Cardiac septum (tissue), 1 donor: ENCODE measurements around the gene CCDC159. TPM values are rescaled to one million over a fixed set of nuclear protein-coding genes. Genes with fewer than 3 reads are reported as not detected.

Source experiments
- DNase-seq: peaks from one replicate; pipeline ENCODE4 v3.0.0-alpha.2; 2020; ENCODE audit warnings: low spot score
- intact Hi-C: fragments of 100-400 bp; cut with DNase I; formaldehyde crosslinking; loops from one replicate; pipeline ENCODE4 v1.14.0; 2022
- total RNA-seq: library from RNA; stranded (reverse); fragmentation: NEBNext Ultra II Directional; extraction: Animal tissue kit (Norgen Biotek cat#: 25700); gene quantifications from one replicate; pipeline ENCODE4 v1.2.1, GENCODE V29; 2021
- donor health status: DM: no; HTN: no; CAD: no.

The CCDC159 gene
- total RNA-seq, 1 donor from 2014 or later, result 24.2 TPM

GRCh38 chr19:11380653-11381537 is 34.6 kb downstream of the CCDC159 start:
- intact Hi-C loops, result loop anchor here (2.0 to 5.0 kb wide), 5 partner anchors 34 to 101 kb away; partner anchors contain the start of genes CCDC159, ELAVL3, ODAD3 and PRKCSH
- peak; percentile 96 for DNase-seq

- intact Hi-C loops, result loop anchor here (5.0 kb wide), 4 partner anchors 36 to 99 kb away; partner anchors contain the start of genes CCDC159, ELAVL3 and TMEM205
- DNase-seq, result peak; percentile 85
Observed at GRCh38 chr19:11382898-11383705, 36.8 kb downstream of the CCDC159 start.

GRCh38 chr19:11383706-11384048 is 37.4 kb downstream of the CCDC159 start:
- intact Hi-C loops, result loop anchor here (5.0 kb wide), 4 partner anchors 36 to 99 kb away; partner anchors contain the start of genes CCDC159, ELAVL3 and TMEM205
- no peak for DNase-seq

GRCh38 chr19:11384778-11385129 is 38.4 kb downstream of the CCDC159 start:
- no peak for DNase-seq
- intact Hi-C loops, result loop anchor here (5.0 kb wide), 4 partner anchors 37 to 98 kb away; partner anchors contain the start of genes CCDC159, ELAVL3 and TMEM205

- DNase-seq, result no peak
- intact Hi-C loops, result no loop called here
Observed at GRCh38 chr19:11387162-11388034, 41.1 kb downstream of the CCDC159 start.

- DNase-seq, result no peak
- intact Hi-C loops, result no loop called here
Observed at GRCh38 chr19:11390359-11390758, 44.0 kb downstream of the CCDC159 start.

- no peak for DNase-seq
Observed at GRCh38 chr19:11390933-11391680, 44.8 kb downstream of the CCDC159 start.

GRCh38 chr19:11397089-11397610 is 50.8 kb downstream of the CCDC159 start:
- intact Hi-C loops, result no loop called here
- DNase-seq, result no peak

More at GRCh38 chr19:11390933-11391680, 44.8 kb downstream of the CCDC159 start:
- intact Hi-C loops, result no loop called here

GRCh38 chr19:11399667-11400066 is 53.3 kb downstream of the CCDC159 start:
- intact Hi-C loops, result no loop called here
- DNase-seq, result no peak

GRCh38 chr19:11400798-11401197 is 54.5 kb downstream of the CCDC159 start:
- no peak for DNase-seq
- intact Hi-C loops, result no loop called here

GRCh38 chr19:11401808-11402543 is 55.7 kb downstream of the CCDC159 start:
- no peak for DNase-seq
- intact Hi-C loops, result no loop called here

Other genes with a start within 250 kb of the CCDC159 start
- gene SPC24, start 190.7 kb upstream of the CCDC159 start, total RNA-seq, result 3.8 TPM
- 499 TPM for gene KANK2, start 149.0 kb upstream of the CCDC159 start, total RNA-seq
- gene ANGPTL8, start 106.9 kb upstream of the CCDC159 start, total RNA-seq, result not detected
- gene DOCK6, start 84.0 kb upstream of the CCDC159 start, total RNA-seq, result 50.5 TPM
- gene TSPAN16, start 50.4 kb upstream of the CCDC159 start, total RNA-seq, result not detected
- 7.4 TPM for gene RAB3D, start 6.9 kb upstream of the CCDC159 start, total RNA-seq
- gene TMEM205, start 251 bp upstream of the CCDC159 start, total RNA-seq, result 75.7 TPM
- 19.3 TPM for gene PLPPR2, start 8.9 kb downstream of the CCDC159 start, total RNA-seq
- 1.3 TPM for gene SWSAP1, start 28.1 kb downstream of the CCDC159 start, total RNA-seq
- gene EPOR, start 37.8 kb downstream of the CCDC159 start, total RNA-seq, result 5.6 TPM
- gene RGL3, start 72.8 kb downstream of the CCDC159 start, total RNA-seq, result 5.8 TPM
- gene ODAD3, start 88.6 kb downstream of the CCDC159 start, total RNA-seq, result 0.43 TPM
- 100 TPM for gene PRKCSH, start 89.1 kb downstream of the CCDC159 start, total RNA-seq
- 0.89 TPM for gene ELAVL3, start 134.5 kb downstream of the CCDC159 start, total RNA-seq
- 5.3 TPM for gene ZNF653, start 159.3 kb downstream of the CCDC159 start, total RNA-seq
- 92.9 TPM for gene ECSIT, start 182.6 kb downstream of the CCDC159 start, total RNA-seq
- gene CNN1, start 192.3 kb downstream of the CCDC159 start, total RNA-seq, result 236 TPM
- gene ELOF1, start 212.7 kb downstream of the CCDC159 start, total RNA-seq, result 32.1 TPM
- gene ACP5, start 231.1 kb downstream of the CCDC159 start, total RNA-seq, result 1.5 TPM